Hematopoietic multipotent progenitor cell treated with erythropoietin and hydrocortisone succinate and interleukin-3 and kit ligand, for 4 days (in vitro differentiated cells): ENCODE results near the gene IL22RA1.

Experiments
- DNase-seq: peaks from one replicate; pipeline ENCODE4 v3.0.0-alpha.2; 2015

The IL22RA1 gene

DNA sequence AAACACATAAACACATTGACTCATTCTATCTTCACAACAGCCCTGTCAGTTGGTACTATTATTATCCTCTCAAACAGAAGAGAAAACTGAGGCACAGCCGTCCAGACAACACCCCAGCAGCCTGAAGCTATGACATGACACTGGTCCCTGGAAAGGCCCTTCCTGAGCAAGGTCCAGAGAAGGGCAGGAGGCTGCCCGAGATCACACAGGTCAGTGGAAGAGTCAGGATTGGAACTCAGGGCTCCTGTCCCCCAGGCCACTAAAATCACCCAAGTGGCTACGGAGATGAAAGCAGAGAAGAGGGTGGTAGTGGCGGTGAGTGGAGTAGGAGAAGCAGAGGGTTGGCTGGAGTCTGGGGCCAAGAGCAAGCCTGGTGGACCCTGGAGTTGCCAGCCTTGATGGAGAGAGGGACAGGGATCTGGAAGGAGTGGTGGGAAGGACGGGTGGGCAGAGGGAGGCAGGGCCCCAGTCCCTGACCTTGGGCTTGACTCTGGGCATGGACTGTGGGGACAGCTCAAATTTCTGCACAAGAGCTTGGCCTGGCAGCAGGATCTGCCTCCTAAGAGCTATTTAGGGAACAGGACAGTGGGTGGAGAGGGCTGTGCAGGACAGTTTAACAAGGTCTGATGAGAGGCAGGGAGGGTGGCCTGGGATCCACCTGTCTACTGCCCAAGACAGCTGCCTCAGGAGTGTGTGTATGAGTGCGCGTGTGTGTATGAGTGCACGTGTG is 46.8 kb downstream of the IL22RA1 start:
- DNase-seq: no peak

DNA sequence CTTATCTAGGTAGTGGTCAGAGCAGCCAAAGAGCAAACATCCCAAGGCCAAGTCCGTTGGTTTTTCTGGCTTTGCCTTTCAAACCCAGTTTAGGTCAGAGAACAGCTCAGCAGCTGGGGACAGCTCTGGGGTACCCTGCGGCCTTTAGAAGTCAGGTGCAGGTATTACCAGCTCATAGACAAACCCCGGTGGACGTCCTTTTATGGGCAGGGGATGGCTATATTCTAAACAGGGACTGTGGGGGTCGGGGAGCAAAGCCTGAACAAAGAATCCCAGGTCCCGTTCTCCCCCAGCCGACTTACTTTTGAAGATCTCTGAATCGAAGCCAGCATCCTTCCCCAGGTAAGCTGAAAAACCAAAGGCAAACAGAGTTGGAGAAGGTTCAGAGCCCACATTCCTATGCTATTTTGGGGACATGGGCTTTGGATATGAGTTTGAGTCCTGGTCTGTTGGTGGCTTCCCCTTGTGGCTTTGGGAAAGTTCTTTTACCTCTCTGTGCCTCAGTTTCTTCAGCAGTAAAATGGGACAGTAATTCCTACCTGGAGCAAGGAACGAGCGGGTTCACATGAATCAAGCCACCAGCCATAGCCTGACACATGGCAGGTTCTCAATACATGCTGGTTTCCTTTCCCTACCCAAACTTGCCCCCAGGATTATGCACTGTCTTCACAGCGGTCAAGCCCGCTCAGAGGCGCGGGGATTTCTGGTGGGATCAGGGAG is 47.6 kb downstream of the IL22RA1 start:
- no peak for DNase-seq

DNA sequence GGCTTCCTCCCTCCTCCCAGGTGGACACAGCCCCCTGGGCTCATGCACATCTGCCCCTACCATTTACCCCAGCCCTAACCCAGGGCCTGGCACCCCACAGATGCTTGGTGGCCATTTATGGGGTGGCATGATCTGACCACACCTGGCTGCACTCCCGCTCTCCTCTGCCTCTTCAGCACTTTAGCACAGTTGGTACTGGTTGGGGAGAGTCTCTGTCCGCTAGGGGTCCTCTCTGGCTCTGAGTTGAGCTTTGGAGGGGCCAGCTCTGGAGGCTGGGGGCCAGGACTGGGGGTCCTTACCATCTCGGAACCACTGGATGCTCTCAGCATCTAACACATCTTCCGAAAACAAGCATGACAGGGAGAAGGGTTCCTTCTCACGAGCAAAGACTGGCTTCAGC is 48.4 kb downstream of the IL22RA1 start:
- DNase-seq: no peak

GRCh38 chr1:24093732-24094131 is 49.2 kb downstream of the IL22RA1 start:
- DNase-seq: no peak

GRCh38 chr1:24092979-24093378 is 50.0 kb downstream of the IL22RA1 start:
- no peak for DNase-seq

DNA sequence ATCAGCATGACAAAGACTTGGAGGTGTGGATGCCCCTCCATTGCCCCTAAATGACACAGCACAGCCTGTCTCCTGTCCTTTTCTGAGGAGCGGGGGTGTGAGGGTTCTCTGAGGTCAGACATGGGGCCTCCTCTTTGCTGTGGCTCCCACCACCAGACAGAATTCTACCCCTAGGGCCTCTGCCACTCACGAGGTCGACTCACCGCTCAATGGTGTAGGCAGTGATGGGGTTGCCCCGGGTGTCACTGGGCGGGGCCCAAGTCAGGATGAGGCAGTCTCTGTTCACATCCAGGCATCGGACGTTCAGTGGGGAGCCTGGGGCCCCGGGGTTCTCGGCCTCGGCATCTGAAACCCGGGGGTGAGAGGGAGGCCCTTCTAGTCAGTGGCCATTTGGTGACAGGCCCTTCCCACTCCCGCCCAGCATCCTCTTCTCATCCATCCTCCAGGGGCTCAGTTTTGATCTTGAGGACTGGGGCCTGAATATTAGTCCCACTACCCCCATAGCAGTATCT is 50.9 kb downstream of the IL22RA1 start:
- no peak for DNase-seq

DNA sequence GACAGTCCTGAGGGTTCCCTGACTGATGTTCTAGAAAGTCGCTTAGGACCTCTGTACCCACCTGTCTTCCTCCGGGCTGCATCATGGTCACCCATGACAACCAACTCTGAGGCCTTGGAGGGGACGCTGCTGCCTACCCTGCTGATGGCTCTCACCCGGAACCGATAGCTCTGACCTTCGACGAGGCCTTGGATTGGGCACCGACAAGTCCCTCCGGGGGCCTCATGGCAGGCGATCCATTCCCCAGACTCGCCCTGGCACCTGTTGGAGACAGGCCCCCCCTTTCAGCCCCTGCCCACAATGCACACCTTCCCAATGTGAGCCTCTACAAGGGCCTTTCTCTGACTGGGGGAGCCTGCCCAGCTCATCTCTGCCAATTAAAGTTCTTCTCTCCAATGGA is 52.2 kb downstream of the IL22RA1 start:
- no peak for DNase-seq

GRCh38 chr1:24089743-24090555 is 53.0 kb downstream of the IL22RA1 start:
- no peak for DNase-seq

DNA sequence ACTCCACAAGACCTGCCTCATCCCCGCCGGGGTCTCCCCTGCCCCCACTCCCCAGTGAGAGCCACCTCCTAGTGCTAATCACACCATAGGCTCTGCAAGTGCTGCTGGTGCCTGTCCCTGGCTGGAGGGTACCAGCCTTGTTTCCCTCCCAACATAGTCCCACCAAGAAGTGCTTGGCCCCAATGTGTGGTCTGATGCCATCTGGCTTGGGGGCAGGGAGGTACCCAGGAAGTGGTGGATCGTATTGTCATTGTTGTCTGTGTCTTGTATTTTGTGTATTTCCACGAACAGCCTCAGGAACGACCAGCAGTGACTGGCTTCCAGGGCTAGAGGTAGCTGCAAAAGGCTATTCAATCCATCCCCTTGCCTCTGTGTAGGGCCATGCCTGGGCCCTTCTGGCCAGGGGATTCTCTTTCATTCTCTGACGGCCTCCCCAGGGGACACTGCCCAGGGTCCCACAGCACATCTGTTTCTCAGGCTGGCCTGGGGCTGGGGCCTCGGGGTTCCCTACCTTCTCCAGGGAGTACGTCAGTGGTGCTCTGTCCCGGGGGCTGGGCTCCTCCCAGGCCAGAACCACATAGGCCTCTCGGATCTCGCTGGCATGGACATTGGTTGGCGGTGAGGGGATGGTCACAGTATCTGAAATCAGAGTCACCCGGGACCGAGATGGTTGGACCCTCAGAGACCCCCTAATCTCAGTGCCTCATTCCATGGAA is 53.8 kb downstream of the IL22RA1 start:
- no peak for DNase-seq

DNA sequence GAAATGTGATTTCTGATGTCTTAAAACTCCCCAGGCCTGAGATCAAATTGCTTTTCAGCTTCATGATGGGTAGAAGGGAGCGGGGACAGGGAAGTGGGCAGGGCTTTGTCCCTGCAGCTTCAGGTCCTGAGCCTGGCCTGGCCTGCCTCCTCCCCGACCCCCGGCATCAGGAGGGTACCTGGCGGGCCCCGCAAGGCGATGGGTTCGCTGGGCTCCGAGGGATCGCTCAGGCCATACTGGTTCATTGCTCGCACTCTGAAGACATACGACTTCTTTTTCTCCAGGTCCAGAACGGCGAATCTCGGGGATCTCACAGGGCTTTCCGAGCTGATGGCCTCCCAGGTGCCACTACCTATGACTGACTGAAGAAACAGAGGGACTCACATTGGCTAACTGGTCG is 56.5 kb downstream of the IL22RA1 start:
- DNase-seq: no peak

DNA sequence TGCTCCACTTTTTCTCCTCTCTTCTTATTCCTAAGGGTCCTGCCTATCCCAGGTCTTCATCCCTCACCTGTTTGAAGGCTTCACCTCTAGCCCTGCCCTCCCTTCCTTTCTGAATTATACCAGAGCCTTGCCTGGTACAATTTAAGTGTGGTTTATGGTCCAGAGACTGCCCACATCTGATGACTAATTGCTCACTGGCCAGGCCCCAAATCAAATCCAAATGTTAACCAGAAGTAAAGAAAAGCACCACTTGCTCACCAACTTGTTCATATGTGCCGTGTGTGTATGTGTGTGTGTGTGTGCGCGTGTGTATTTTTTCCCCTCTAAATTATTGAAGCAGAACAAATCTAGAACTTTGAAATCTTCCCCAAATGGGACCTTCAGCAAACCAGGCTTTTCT is 57.4 kb downstream of the IL22RA1 start:
- no peak for DNase-seq

DNA sequence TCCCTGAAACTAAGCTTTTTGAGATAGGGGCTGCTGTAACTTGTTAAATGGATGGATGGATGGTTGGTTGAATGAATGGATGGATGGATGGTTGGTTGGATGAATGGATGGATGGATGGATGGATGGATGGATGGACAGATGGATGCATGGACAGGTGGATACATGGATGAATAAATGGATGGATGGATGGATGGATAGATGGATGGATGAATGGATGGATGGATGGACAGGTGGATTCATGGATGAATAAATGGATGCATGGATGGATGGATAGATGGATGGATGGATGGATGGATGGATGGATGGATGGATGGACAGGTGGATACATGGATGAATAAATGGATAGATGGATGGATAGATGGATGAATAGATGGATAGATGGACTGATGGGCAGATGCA is 57.9 kb downstream of the IL22RA1 start:
- no peak for DNase-seq

GRCh38 chr1:24084050-24084449 is 58.9 kb downstream of the IL22RA1 start:
- no peak for DNase-seq

DNA sequence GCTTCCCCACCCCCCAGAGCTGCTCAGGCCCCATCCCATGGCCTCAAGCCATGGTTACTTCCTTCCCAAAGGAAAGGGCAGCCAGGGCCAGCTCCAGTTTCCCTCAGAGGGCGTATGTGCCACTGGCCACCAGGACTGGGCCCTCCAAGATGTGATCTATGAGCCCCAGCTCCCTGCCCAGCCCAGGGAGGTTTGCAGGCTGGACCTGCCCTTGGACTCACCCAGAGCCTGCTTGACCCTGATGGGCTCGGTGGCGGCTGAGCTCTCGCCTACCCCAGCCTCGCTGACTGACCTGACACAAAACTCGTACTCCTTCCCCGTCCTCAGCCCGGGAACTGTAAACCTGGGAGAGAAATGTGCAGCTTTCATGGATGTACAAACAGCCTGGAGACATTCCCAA is 60.6 kb downstream of the IL22RA1 start:
- no peak for DNase-seq

DNA sequence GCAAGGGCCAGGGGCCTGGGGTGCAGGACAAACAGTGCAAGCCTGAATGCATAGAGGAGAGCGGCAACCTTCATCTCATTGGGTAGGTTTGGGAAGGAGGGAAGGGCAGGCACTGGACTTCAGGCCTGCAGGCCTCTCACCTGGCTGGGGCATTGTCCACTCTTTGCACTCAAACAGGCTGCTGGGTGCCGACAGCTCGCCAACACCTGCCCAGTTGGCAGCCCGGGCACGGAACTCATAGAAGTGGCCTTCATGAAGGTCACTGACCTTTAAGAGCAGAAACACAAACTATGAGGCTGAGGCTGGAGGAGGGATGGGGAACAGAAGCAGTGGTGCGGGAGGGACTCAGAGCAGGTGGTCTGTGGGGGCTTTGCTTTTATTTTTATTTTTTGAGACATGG is 61.8 kb downstream of the IL22RA1 start:
- no peak for DNase-seq

DNA sequence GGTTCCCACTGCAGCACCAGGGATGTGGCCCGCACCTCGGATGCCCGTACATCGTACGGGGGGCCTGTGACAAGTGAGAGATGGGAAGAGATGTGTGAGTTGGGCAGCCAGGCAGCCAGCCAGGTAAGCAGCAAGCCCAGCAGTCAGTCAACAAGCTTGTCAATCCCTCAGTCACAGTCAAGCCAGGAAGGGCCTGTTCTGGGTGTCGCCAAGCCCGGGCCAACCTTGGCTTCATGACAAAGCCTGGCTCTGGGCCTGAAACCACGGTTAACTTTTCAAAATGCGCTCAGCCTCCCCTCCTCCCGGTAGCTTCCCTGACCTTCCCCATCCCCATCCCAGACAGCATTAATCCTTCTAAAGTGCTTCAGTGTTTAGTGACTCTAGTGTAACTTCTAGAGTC is 62.8 kb downstream of the IL22RA1 start:
- no peak for DNase-seq

DNA sequence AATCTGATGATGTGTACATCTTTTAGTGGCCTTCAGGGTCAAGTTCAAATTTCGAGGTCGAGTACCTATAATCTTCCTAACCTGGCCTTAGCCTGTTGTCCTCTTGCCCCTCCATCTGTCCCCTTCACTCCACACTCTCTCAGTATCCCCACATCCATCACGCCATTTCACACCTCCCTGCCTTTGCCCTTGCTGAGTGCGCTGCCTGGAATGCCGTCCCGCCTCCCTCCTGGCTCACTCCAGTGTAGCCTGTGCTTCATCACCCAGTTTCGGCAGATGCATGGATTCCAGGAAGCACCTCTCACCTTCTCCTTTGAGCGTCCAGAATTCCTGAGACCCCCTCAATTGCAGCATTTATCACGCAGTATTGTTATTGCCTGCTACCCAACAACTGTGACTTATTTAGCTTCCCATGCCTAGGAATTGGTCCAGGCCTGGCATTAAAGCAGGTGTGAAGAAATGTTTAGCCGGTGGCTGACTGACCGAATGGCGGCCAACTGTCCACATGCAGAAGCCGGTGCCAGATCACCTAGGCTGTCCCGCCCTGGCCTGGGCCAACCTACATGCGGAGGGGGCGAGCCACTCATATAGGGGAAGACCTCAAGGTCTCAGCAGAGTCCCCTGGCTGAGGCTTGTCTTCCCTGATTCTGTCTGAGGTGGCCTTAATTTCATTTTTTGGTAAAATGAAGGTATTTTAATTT is 65.5 kb downstream of the IL22RA1 start:
- DNase-seq: no peak

DNA sequence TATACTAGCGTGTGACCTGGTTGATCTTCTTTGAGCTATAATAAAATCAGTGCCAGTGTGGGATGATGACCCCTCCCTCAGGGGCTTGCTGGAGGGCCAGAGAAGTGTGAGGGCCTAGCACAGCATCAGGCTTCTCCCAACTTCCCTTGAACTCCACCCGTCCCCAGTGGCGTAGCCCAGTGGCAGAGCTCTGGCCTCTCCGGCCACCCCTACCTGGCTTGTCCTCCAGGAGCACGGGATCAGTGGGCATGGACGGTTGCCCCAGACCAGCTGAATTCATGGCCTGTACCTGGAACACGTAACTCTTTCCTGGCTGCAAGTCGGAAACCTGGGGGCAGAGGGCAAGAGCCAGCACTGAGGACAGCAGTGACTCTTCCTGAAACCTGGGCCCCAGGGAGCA is 67.0 kb downstream of the IL22RA1 start:
- DNase-seq: no peak

- no peak for DNase-seq
These were observed 67.4 kb downstream of the IL22RA1 start for GRCh38 chr1:24075590-24075854.

DNA sequence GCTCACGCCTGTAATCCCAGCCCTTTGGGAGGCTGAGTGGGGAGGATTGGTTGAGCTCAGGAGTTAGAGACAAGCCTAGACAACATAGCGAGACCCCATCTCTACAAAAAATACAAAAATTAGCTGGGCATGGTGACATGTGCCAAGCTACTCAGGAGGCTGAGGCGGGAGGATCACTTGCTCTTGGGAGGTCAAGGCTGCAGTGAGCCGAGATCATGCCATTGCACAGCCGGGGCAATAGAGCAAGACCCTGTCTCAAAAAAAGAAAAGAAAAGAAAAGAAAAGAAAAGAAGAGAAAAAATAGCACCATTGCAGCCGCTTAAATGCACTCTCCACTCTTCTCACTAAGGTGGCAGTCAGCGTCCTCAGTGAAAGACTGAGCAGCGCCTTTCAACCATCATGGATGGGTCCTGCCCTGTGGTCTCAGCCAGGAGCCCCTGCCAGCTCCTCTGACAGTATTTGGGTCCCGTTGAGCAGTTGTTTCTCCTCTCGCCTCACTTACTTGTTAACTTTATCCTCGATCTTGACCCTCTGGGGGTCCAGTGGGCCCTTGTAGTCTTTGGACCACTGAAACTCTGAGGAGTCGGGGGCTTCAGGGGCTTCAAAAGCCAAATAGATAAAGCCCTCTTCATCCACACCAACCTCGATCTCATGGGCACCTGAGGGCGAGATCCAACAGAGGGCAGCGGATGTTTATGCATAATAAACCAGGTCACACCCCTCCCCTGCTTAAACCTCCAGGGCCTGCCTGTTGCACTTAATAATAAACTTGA is 67.9 kb downstream of the IL22RA1 start:
- peak; percentile 16 for DNase-seq

DNA sequence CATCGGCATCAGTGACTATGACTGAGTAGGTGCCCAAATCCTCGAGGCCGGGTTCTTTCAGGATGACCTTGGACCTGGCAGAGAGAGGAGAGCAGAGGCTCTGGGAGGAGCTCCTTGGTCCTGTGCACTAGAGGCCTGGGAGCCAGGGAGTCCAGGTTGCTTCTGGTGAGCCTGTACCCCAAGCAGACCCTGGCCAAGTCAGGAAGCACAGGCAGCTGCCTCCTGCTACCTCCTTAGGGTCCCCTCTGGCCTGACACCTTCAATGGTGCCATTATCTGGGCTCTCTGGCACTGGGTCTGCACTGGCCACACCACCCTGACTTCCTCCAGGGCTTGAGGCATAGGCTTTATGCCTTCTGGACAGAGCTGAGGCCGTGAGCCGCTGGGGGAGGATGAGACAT is 68.7 kb downstream of the IL22RA1 start:
- no peak for DNase-seq

- DNase-seq: no peak
These were observed 71.0 kb downstream of the IL22RA1 start for GRCh38 chr1:24071941-24072340.
